ENCODE data around the gene PDE3A.

DNA sequence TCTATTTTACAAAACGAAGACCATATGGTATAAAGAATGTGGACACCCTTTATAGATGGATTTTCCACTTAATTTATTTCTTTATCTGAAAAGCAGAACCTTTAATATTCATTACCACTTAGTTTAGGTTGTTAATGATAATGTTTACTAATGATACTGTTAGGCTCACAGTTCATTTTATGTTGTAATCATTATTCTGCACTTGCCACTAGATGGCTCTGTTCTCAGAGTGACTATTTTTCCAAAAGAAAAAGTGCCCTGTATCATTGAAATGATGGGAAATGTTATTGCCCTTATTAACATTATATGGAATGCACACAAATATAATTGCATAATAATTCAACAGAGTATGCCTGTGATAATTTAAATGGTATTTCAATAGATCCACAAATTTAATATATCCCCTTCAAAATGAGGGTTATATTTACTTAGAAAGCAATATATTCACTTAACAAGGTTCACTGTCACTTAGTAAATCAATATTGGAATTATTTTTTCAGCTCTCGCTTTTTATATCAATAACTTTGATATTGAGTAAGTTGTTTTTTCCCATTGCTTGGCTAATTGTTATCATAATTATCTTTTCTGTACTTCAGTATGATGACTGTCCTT, 95.7 kb downstream of the PDE3A start:
- TF ChIP-seq, protein P1, sequence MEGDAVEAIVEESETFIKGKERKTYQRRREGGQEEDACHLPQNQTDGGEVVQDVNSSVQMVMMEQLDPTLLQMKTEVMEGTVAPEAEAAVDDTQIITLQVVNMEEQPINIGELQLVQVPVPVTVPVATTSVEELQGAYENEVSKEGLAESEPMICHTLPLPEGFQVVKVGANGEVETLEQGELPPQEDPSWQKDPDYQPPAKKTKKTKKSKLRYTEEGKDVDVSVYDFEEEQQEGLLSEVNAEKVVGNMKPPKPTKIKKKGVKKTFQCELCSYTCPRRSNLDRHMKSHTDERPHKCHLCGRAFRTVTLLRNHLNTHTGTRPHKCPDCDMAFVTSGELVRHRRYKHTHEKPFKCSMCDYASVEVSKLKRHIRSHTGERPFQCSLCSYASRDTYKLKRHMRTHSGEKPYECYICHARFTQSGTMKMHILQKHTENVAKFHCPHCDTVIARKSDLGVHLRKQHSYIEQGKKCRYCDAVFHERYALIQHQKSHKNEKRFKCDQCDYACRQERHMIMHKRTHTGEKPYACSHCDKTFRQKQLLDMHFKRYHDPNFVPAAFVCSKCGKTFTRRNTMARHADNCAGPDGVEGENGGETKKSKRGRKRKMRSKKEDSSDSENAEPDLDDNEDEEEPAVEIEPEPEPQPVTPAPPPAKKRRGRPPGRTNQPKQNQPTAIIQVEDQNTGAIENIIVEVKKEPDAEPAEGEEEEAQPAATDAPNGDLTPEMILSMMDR (conservative IDR thresholded peaks at IDR 0.05; ENCODE audit: low read length): peak; percentile 64
- TF ChIP-seq EZH2phosphoT487 (IDR thresholded peaks at IDR 0.05; ENCODE audit: borderline replicate concordance): no peak

Measured in Loucy (cell line).